H1 (cell line): ENCODE data around the gene DAZAP1.
A peak's percentile ranks its signal among the peaks of the same experiment; 100 is the strongest.

ENCODE experiments used
- BCL11A ChIP-seq, 2 experiments: IDR thresholded peaks; one replicate each; pipeline ENCODE4 v1.6.1; 2011; ENCODE audit warnings: low read depth in 2 of 2, low read length in 2 of 2, mild to moderate bottlenecking in 2 of 2
- CHD2 ChIP-seq: IDR thresholded peaks from 2 replicates; pipeline ENCODE4 v1.6.1; 2012; ENCODE audit warnings: low read length, improper control_type of control experiment
- EZH2 ChIP-seq: fragments of 200-600 bp; sonication (generic); IDR thresholded peaks from 2 replicates; pipeline ENCODE4 v1.7.1; 2012; ENCODE audit warnings: low read depth, mild to moderate bottlenecking, moderate library complexity, low read length, inconsistent platforms; ENCODE audit not compliant: severe bottlenecking
- KDM5A ChIP-seq: fragments of 200-600 bp; IDR thresholded peaks from 2 replicates; pipeline ENCODE4 v1.7.1; 2012; ENCODE audit warnings: mild to moderate bottlenecking, low read length, inconsistent platforms, mixed read lengths
- PHF8 ChIP-seq: fragments of 200-600 bp; sonication (generic); conservative IDR thresholded peaks from 2 replicates; pipeline ENCODE4 v1.7.1; 2012; ENCODE audit warnings: low read depth, mild to moderate bottlenecking, inconsistent platforms, low read length, moderate library complexity
- POLR2AphosphoS5 ChIP-seq: IDR thresholded peaks from 2 replicates; pipeline ENCODE4 v1.6.1; 2011; ENCODE audit warnings: low read depth, low read length
- RAD21 ChIP-seq, 2 experiments: IDR thresholded peaks in 1 of 2; conservative IDR thresholded peaks in 1 of 2; 2 replicates each; pipeline ENCODE4 v1.6.1; 2011; ENCODE audit warnings: low read depth in 2 of 2, low read length in 2 of 2, improper control_type of control experiment in 1 of 2, inconsistent platforms in 1 of 2, mild to moderate bottlenecking in 1 of 2, moderate library complexity in 1 of 2
- SIRT6 ChIP-seq: IDR thresholded peaks from one replicate; pipeline ENCODE4 v1.7.1; 2012; ENCODE audit warnings: low read length, inconsistent platforms
- TAF1 ChIP-seq: IDR thresholded peaks from 2 replicates; pipeline ENCODE4 v1.6.1; 2011; ENCODE audit warnings: mild to moderate bottlenecking, low read depth, low read length
- YY1 ChIP-seq: IDR thresholded peaks from 2 replicates; pipeline ENCODE4 v1.6.1; 2011; ENCODE audit warnings: low read depth, mild to moderate bottlenecking, low read length
- ZNF274 ChIP-seq: IDR thresholded peaks from 2 replicates; pipeline ENCODE4 v1.7.0; 2012; ENCODE audit warnings: low read length, borderline replicate concordance; ENCODE audit errors: extremely low read depth
- TF ChIP-seq, protein P1 (sequence below), 3 experiments: IDR thresholded peaks; 1 replicate in 2 of 3; 2 replicates in 1 of 3; pipeline versions ENCODE4 v1.5.1 to v1.6.1; 2011; ENCODE audit warnings: low read length in 3 of 3, mild to moderate bottlenecking in 3 of 3, inconsistent platforms in 2 of 3, low read depth in 1 of 3, moderate library complexity in 1 of 3; ENCODE audit not compliant: insufficient read depth in 1 of 3; ENCODE audit errors: control extremely low read depth in 1 of 3
- TF ChIP-seq, protein P2 (sequence below): IDR thresholded peaks from 2 replicates; pipeline ENCODE4 v1.6.1; 2012; ENCODE audit warnings: inconsistent platforms
- TF ChIP-seq, protein P3 (sequence below): IDR thresholded peaks from 2 replicates; pipeline ENCODE4 v1.6.1; 2012; ENCODE audit warnings: inconsistent platforms

DNA sequence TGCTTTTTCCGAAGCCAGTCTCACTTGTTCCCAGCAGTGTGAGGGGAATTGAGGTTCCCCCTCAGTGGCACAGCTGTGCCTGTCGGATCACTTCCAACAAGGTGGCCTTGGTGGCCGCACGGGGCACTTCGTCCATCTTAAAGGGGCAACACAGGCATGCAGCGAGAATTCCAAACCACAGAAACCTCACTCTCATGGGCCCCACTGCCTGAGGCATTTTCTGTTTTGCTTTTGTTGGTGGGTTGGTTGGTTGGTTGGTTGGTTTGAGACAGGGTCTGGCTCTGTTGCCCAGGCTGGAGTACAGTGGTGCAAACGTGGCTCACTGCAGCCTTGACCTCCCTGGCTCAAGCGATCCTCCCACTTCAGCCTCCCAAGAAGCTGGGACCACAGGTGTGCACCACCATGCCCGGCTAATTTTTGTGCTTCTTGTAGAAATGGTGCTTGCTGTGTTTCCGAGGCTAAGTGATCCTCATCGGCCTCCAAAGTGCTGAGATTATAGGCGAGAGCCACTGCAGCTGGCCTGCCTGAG is 27.4 kb upstream of the DAZAP1 start:
- TF ChIP-seq RAD21 (IDR thresholded peaks at IDR 0.05 in 1 of 2, conservative IDR thresholded peaks at IDR 0.05 in 1 of 2; ENCODE audit: low read depth in 2 of 2, low read length in 2 of 2) (no peak), BCL11A (IDR thresholded peaks at IDR 0.05; ENCODE audit: low read depth in 2 of 2, low read length in 2 of 2) (no peak), TAF1 (no peak), PHF8 (no peak), POLR2AphosphoS5 (no peak), ZNF274 (no peak), CHD2 (no peak), KDM5A (no peak), SIRT6 (no peak), YY1 (no peak), EZH2 (no peak)
- TF ChIP-seq, protein P1, sequence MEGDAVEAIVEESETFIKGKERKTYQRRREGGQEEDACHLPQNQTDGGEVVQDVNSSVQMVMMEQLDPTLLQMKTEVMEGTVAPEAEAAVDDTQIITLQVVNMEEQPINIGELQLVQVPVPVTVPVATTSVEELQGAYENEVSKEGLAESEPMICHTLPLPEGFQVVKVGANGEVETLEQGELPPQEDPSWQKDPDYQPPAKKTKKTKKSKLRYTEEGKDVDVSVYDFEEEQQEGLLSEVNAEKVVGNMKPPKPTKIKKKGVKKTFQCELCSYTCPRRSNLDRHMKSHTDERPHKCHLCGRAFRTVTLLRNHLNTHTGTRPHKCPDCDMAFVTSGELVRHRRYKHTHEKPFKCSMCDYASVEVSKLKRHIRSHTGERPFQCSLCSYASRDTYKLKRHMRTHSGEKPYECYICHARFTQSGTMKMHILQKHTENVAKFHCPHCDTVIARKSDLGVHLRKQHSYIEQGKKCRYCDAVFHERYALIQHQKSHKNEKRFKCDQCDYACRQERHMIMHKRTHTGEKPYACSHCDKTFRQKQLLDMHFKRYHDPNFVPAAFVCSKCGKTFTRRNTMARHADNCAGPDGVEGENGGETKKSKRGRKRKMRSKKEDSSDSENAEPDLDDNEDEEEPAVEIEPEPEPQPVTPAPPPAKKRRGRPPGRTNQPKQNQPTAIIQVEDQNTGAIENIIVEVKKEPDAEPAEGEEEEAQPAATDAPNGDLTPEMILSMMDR (IDR thresholded peaks at IDR 0.05; ENCODE audit: control extremely low read depth in 1 of 3, insufficient read depth in 1 of 3, low read depth in 1 of 3, low read length in 3 of 3), result no peak
- TF ChIP-seq, protein P2, sequence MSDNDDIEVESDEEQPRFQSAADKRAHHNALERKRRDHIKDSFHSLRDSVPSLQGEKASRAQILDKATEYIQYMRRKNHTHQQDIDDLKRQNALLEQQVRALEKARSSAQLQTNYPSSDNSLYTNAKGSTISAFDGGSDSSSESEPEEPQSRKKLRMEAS, result peak; percentile 51; the same call in 1 of the 2 replicates
- TF ChIP-seq, protein P3, sequence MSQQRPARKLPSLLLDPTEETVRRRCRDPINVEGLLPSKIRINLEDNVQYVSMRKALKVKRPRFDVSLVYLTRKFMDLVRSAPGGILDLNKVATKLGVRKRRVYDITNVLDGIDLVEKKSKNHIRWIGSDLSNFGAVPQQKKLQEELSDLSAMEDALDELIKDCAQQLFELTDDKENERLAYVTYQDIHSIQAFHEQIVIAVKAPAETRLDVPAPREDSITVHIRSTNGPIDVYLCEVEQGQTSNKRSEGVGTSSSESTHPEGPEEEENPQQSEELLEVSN, result peak; percentile 42; the same call in 1 of the 2 replicates
